ENCODE measurements around the gene SAMD10. TPM values are rescaled to one million over a fixed set of nuclear protein-coding genes. Genes with fewer than 3 reads are reported as not detected.

Gene SAMD10
- total and polyA plus RNA-seq, 2 experiments from 2014 or later = 1.6 to 11.0 TPM

GRCh38 chr20:63943808-63944077 is 35.7 kb downstream of the SAMD10 start:
- Histone ChIP-seq H3K27ac (no peak overlapping the region), H3K9me3 (ENCODE audit: low read depth) (no peaks in the 10 kb centered on the region), H3K27me3 (no peaks in the 10 kb centered on the region), H2AFZ (no peak overlapping the region), H3K36me3 (replicated peaks; ENCODE audit: insufficient read depth, low read depth) (no peaks in the 10 kb centered on the region), H3K4me2 (no peak overlapping the region), H4K20me1 (ENCODE audit: insufficient read depth, poor library complexity, severe bottlenecking) (peaks cover 52% of the 10 kb centered on the region), H3K9me2 (replicated peaks; ENCODE audit: insufficient read depth) (no peaks in the 10 kb centered on the region), H3K79me2 (peaks cover 42% of the 10 kb centered on the region), H3K4me3 (no peak overlapping the region), H3K4me1 (ENCODE audit: insufficient read depth) (peaks cover 2% of the 10 kb centered on the region)
- TF ChIP-seq EZH2phosphoT487 (IDR thresholded peaks at IDR 0.05; ENCODE audit: low read depth, severe bottlenecking, unreplicated experiment) = no peak
- TF ChIP-seq EZH2 (IDR thresholded peaks at IDR 0.05; ENCODE audit: borderline replicate concordance) = no peak
- no peak for TF ChIP-seq CTCF (IDR thresholded peaks at IDR 0.05; ENCODE audit: poor library complexity)
- WGBS (ENCODE audit: low lambda C conversion rate, missing lambda C conversion rate) = 100% methylated on average over 3 of the region's 3 CpGs
- no peak for DNase-seq (ENCODE audit: low spot score)

GRCh38 chr20:63942969-63943807 is 36.3 kb downstream of the SAMD10 start:
- TF ChIP-seq CTCF (IDR thresholded peaks at IDR 0.05; ENCODE audit: poor library complexity) = no peak
- no peak for TF ChIP-seq EZH2 (IDR thresholded peaks at IDR 0.05; ENCODE audit: borderline replicate concordance)
- no peak for TF ChIP-seq EZH2phosphoT487 (IDR thresholded peaks at IDR 0.05; ENCODE audit: low read depth, severe bottlenecking, unreplicated experiment)
- H3K4me1 ChIP-seq (ENCODE audit: insufficient read depth) = no peaks in the 10 kb centered on the region
- H3K9me3 ChIP-seq (ENCODE audit: low read depth) = no peaks in the 10 kb centered on the region
- no peak overlapping the region for H3K4me3 ChIP-seq
- DNase-seq (ENCODE audit: low spot score) = no peak
- H3K4me2 ChIP-seq = no peak overlapping the region
- H3K36me3 ChIP-seq (replicated peaks; ENCODE audit: insufficient read depth, low read depth) = no peaks in the 10 kb centered on the region
- no peaks in the 10 kb centered on the region for H3K9me2 ChIP-seq (replicated peaks; ENCODE audit: insufficient read depth)
- peaks cover 46% of the 10 kb centered on the region for H4K20me1 ChIP-seq (ENCODE audit: insufficient read depth, poor library complexity, severe bottlenecking)
- H3K27ac ChIP-seq = no peak overlapping the region
- H3K27me3 ChIP-seq = no peaks in the 10 kb centered on the region
- WGBS (ENCODE audit: low lambda C conversion rate, missing lambda C conversion rate) = 96% methylated on average over 19 of the region's 19 CpGs
- H3K79me2 ChIP-seq = peaks cover 44% of the 10 kb centered on the region
- no peak overlapping the region for H2AFZ ChIP-seq

GRCh38 chr20:63942250-63942951 is 37.0 kb downstream of the SAMD10 start:
- H3K4me1 ChIP-seq (ENCODE audit: insufficient read depth) = no peaks in the 10 kb centered on the region
- no peak overlapping the region for H3K4me2 ChIP-seq
- no peak overlapping the region for H3K27ac ChIP-seq
- peaks cover 38% of the 10 kb centered on the region for H4K20me1 ChIP-seq (ENCODE audit: insufficient read depth, poor library complexity, severe bottlenecking)
- DNase-seq (ENCODE audit: low spot score) = no peak
- WGBS (ENCODE audit: low lambda C conversion rate, missing lambda C conversion rate) = 85% methylated on average over 21 of the region's 30 CpGs
- no peaks in the 10 kb centered on the region for H3K9me2 ChIP-seq (replicated peaks; ENCODE audit: insufficient read depth)
- H3K9me3 ChIP-seq (ENCODE audit: low read depth) = no peaks in the 10 kb centered on the region
- peaks cover 38% of the 10 kb centered on the region for H3K79me2 ChIP-seq
- H3K27me3 ChIP-seq = no peaks in the 10 kb centered on the region
- H2AFZ ChIP-seq = no peak overlapping the region
- H3K36me3 ChIP-seq (replicated peaks; ENCODE audit: insufficient read depth, low read depth) = no peaks in the 10 kb centered on the region
- H3K4me3 ChIP-seq = no peak overlapping the region
- TF ChIP-seq CTCF (IDR thresholded peaks at IDR 0.05; ENCODE audit: poor library complexity) (no peak), EZH2phosphoT487 (IDR thresholded peaks at IDR 0.05; ENCODE audit: low read depth, severe bottlenecking, unreplicated experiment) (no peak), EZH2 (IDR thresholded peaks at IDR 0.05; ENCODE audit: borderline replicate concordance) (no peak)

Measured in hepatocyte (in vitro differentiated cells).